Neural cell (in vitro differentiated cells): ENCODE results near the gene DUXB.

Experiments
- CTCF ChIP-seq: fragments of 450-650 bp; IDR thresholded peaks from 2 replicates; pipeline ENCODE4 v1.5.1; 2014; ENCODE audit warnings: antibody characterized with exemption, mild to moderate bottlenecking, moderate library complexity; ENCODE audit not compliant: poor library complexity, severe bottlenecking
- EZH2 ChIP-seq: fragments of 200-600, 300-800 bp; shearing (Covaris generic), sonication (generic); IDR thresholded peaks from 2 replicates; pipeline ENCODE4 v1.6.1; 2014; ENCODE audit warnings: antibody characterized with exemption, low read length, borderline replicate concordance, mild to moderate bottlenecking; ENCODE audit not compliant: insufficient read depth, poor library complexity, severe bottlenecking
- POLR2AphosphoS5 ChIP-seq: IDR thresholded peaks from 2 replicates; pipeline ENCODE4 v1.6.1; 2012
- RAD21 ChIP-seq: fragments of 450-650 bp; conservative IDR thresholded peaks from 2 replicates; pipeline ENCODE4 v1.6.1; 2014; ENCODE audit warnings: antibody characterized with exemption, mild to moderate bottlenecking, moderate library complexity
- SMC3 ChIP-seq: fragments of 450-650 bp; conservative IDR thresholded peaks from 2 replicates; pipeline ENCODE4 v1.6.1; 2014; ENCODE audit warnings: antibody characterized with exemption, mild to moderate bottlenecking, moderate library complexity; ENCODE audit not compliant: poor library complexity
- TAF1 ChIP-seq: IDR thresholded peaks from 2 replicates; pipeline ENCODE4 v1.6.1; 2012; ENCODE audit warnings: low read depth

GRCh38 chr16:75727221-75727620, 26.0 kb upstream of the DUXB start:
- TF ChIP-seq RAD21 (no peak), CTCF (no peak), POLR2AphosphoS5 (no peak), EZH2 (no peak), SMC3 (no peak), TAF1 (no peak)
